GM13976 (cell line): ENCODE data around the gene ZCCHC13.
"Not testable (repeated sequence)": the region's sequence is repeated elsewhere in the genome, so short reads cannot be mapped to it uniquely, and the experiment has no call there.

Experiments used
- DNase-seq: peaks from one replicate; pipeline ENCODE4 v3.0.0; 2012; ENCODE audit warnings: low spot score
- in situ Hi-C: fragments of 300-500 bp; cut with MboI; formaldehyde crosslinking; loops from one replicate; pipeline ENCODE4 v1.12.0; 2022; ENCODE audit warnings: low sequenced_read_pairs, mixed read lengths, inconsistent platforms; ENCODE audit not compliant: unreplicated experiment
- TF ChIP-seq, protein P1 (sequence below): IDR thresholded peaks from 2 replicates; pipeline ENCODE4 v1.5.1; 2012; ENCODE audit warnings: borderline replicate concordance, mild to moderate bottlenecking; ENCODE audit not compliant: insufficient read depth; ENCODE audit errors: extremely low read depth, missing control alignments, control extremely low read depth

The ZCCHC13 gene

GRCh38 chrX:74304016-74304415, at the start of gene ZCCHC13:
TSS of gene ZCCHC13 (plus strand) at chrX:74304180. CDS start at chrX:74304267, 87 bp downstream.
- TF ChIP-seq, protein P1, sequence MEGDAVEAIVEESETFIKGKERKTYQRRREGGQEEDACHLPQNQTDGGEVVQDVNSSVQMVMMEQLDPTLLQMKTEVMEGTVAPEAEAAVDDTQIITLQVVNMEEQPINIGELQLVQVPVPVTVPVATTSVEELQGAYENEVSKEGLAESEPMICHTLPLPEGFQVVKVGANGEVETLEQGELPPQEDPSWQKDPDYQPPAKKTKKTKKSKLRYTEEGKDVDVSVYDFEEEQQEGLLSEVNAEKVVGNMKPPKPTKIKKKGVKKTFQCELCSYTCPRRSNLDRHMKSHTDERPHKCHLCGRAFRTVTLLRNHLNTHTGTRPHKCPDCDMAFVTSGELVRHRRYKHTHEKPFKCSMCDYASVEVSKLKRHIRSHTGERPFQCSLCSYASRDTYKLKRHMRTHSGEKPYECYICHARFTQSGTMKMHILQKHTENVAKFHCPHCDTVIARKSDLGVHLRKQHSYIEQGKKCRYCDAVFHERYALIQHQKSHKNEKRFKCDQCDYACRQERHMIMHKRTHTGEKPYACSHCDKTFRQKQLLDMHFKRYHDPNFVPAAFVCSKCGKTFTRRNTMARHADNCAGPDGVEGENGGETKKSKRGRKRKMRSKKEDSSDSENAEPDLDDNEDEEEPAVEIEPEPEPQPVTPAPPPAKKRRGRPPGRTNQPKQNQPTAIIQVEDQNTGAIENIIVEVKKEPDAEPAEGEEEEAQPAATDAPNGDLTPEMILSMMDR, result no peak
- DNase-seq, result no peak
- in situ Hi-C loops, result no loop called here

GRCh38 chrX:74258111-74258510, 45.9 kb upstream of the ZCCHC13 start:
- DNase-seq, in situ Hi-C loops: not testable (repeated sequence)

GRCh38 chrX:74259885-74260491, 44.0 kb upstream of the ZCCHC13 start:
- DNase-seq, result no peak
- in situ Hi-C loops, result no loop called here
- TF ChIP-seq, protein P1, result no peak

DNA sequence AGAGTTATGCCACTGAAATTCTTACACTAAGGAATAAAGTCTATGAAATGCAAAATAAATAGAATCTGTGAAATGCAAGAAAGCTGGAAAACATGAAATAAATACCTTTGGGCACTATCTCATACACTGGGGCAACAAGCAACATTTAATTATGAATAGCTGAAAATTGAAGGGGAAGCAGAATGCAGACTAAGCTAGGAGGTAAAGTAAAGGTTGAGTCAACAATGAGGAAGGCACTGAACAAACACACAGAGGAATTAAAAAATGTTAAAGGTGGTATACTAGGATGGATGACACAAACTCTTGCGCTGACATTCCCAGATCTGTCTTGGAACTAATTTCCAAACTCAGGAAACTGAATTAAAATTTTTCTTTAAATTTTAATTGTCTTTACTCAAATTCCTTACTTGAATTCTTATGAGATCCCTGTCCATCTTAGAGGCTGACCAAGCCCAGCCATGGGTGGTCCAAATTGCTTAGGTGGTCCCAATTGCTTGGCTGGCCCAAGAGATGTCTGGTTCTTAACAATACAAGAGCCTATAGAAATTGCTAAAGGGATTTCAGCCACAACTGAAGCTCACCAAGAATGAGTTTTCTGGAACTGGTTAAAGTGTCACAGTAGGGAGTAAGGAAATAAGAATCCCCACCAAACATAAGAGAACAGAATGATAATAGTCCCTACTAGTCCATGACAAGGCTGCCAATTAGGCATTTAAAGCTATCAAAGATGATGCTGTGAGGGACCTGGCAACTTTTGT, 41.3 kb upstream of the ZCCHC13 start:
- TF ChIP-seq, protein P1, result no peak
- DNase-seq, result no peak
- in situ Hi-C loops, result no loop called here

- TF ChIP-seq, protein P1, result no peak
- DNase-seq, result no peak
- in situ Hi-C loops, result no loop called here
Measured at GRCh38 chrX:74270393-74270792, 33.6 kb upstream of the ZCCHC13 start.

DNA sequence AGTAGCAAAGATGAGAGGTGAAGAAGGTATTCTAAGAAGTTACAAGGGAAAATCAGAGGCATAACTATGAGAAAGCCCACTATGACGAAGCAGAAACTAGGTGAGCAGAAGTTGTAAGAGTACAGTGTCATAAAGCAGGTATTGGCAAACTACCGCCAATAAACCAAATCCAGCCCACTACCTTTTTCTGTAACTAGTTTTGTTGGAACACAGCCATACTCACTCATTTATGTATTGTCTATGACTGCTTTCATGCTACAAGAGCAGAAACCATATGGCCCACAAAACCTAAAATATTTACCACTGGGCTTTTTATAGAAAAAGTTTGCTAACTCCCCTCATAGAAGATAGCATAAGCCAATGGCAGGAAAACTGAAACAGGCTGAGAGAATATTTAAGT, 31.8 kb upstream of the ZCCHC13 start:
- no peak for DNase-seq
- in situ Hi-C loops, result no loop called here
- TF ChIP-seq, protein P1, result no peak

- in situ Hi-C loops, result no loop called here
- TF ChIP-seq, protein P1, result no peak
- no peak for DNase-seq
Measured at GRCh38 chrX:74274516-74274915, 29.5 kb upstream of the ZCCHC13 start.
